Endodermal cell (in vitro differentiated cells): ENCODE data around the gene CLEC4F. TPM values are rescaled to one million over a fixed set of nuclear protein-coding genes. Genes with fewer than 3 reads are reported as not detected.
A peak's percentile ranks its signal among the peaks of the same experiment; 100 is the strongest.

ENCODE experiments used
- DNase-seq: peaks from one replicate; pipeline ENCODE4 v3.0.0-alpha.2; 2017
- H3K27ac ChIP-seq: 2 replicates; pipeline ENCODE4 v1.5.1; 2013; ENCODE audit warnings: mild to moderate bottlenecking, low read depth, low read length, moderate library complexity
- H3K27me3 ChIP-seq: 2 replicates; pipeline ENCODE4 v1.6.1; 2013; ENCODE audit warnings: mild to moderate bottlenecking, low read length, moderate library complexity; ENCODE audit not compliant: insufficient read depth, control insufficient read depth, poor library complexity, severe bottlenecking
- H3K36me3 ChIP-seq: 2 replicates; pipeline ENCODE4 v1.7.0; 2013; ENCODE audit warnings: mild to moderate bottlenecking, low read length, moderate library complexity; ENCODE audit not compliant: control insufficient read depth, insufficient read depth
- H3K4me1 ChIP-seq: one replicate; pipeline ENCODE4 v1.7.0; 2013; ENCODE audit warnings: low read length; ENCODE audit not compliant: control insufficient read depth, insufficient read depth
- H3K4me3 ChIP-seq: 2 replicates; pipeline ENCODE4 v1.5.1; 2013; ENCODE audit warnings: mild to moderate bottlenecking, low read length, moderate library complexity
- H3K9ac ChIP-seq: 2 replicates; pipeline ENCODE4 v1.6.1; 2013; ENCODE audit warnings: mild to moderate bottlenecking, low read length, moderate library complexity; ENCODE audit not compliant: poor library complexity, severe bottlenecking; ENCODE audit errors: extremely low read depth
- H3K9me3 ChIP-seq: 2 replicates; pipeline ENCODE4 v1.6.1; 2013; ENCODE audit warnings: mild to moderate bottlenecking, low read length, moderate library complexity; ENCODE audit not compliant: control insufficient read depth
- H3K27ac Mint-ChIP-seq: 2 replicates; pipeline ENCODE4 v1.8.0; 2020; ENCODE audit warnings: mixed read lengths
- H3K27me3 Mint-ChIP-seq: 2 replicates; pipeline ENCODE4 v1.8.0; 2021; ENCODE audit warnings: mild to moderate bottlenecking, mixed read lengths; ENCODE audit not compliant: insufficient read depth
- H3K36me3 Mint-ChIP-seq: 2 replicates; pipeline ENCODE4 v1.8.0; 2020; ENCODE audit warnings: low read depth, mixed read lengths
- H3K4me1 Mint-ChIP-seq: 2 replicates; pipeline ENCODE4 v1.8.0; 2020; ENCODE audit warnings: mixed read lengths
- H3K4me3 Mint-ChIP-seq: 2 replicates; pipeline ENCODE4 v1.8.0; 2020; ENCODE audit warnings: mild to moderate bottlenecking, moderate library complexity, mixed read lengths
- H3K9me3 Mint-ChIP-seq: 2 replicates; pipeline ENCODE4 v1.8.0; 2020; ENCODE audit warnings: mild to moderate bottlenecking, mixed read lengths
- WGBS, 2 experiments: methylation state at CpG; one replicate each; pipeline versions ENCODE4 v1.1.5 to v1.1.7; 2013; ENCODE audit warnings: missing lambda C conversion rate in 2 of 2, mixed read lengths in 1 of 2; ENCODE audit not compliant: insufficient coverage in 1 of 2, insufficient read length in 1 of 2; 5-methylcytosine and 5-hydroxymethylcytosine counted together
- long read RNA-seq, 4 experiments: library from polyadenylated mRNA in 2 of 4; library from RNA in 1 of 4; library from capped mRNA in 1 of 4; stranded (forward) in 3 of 4; unstranded in 1 of 4; transcript quantifications; one replicate each; pipeline ENCODE4 v2.0.0, GENCODE V29; 2020 to 2021; ENCODE audit warnings: inconsistent platforms in 1 of 4
- polyA plus RNA-seq, 2 experiments: library from polyadenylated mRNA; stranded (reverse); fragments of 50-300 nt; gene quantifications; one replicate each; pipeline ENCODE4 v1.2.3, GENCODE V29; 2013
- total RNA-seq, 2 donors: library from RNA; stranded (reverse); fragmentation: NEBNext Ultra II Directional in 1 of 2; extraction: Animal tissue kit (Norgen Biotek cat#: 25700) in 1 of 2; gene quantifications; 2 replicates in 1 of 2; 3 replicates in 1 of 2; pipeline ENCODE4 v1.2.1, GENCODE V29; 2021
- TF ChIP-seq, protein P1 (sequence below): fragments of 200-600 bp; sonication (generic); conservative IDR thresholded peaks from 2 replicates; pipeline ENCODE4 v1.5.0; 2021; ENCODE audit warnings: antibody characterized with exemption, mild to moderate bottlenecking

The CLEC4F gene, protein sequence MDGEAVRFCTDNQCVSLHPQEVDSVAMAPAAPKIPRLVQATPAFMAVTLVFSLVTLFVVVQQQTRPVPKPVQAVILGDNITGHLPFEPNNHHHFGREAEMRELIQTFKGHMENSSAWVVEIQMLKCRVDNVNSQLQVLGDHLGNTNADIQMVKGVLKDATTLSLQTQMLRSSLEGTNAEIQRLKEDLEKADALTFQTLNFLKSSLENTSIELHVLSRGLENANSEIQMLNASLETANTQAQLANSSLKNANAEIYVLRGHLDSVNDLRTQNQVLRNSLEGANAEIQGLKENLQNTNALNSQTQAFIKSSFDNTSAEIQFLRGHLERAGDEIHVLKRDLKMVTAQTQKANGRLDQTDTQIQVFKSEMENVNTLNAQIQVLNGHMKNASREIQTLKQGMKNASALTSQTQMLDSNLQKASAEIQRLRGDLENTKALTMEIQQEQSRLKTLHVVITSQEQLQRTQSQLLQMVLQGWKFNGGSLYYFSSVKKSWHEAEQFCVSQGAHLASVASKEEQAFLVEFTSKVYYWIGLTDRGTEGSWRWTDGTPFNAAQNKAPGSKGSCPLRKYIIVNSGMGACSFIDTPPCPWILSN
- total RNA-seq, result not detected
- polyA plus RNA-seq (2013, experiment 1 of 2), result not detected
- polyA plus RNA-seq (2013, experiment 2 of 2), result not detected
- long read RNA-seq, experiment 1, result 0 reads
- long read RNA-seq, experiment 2, result 0 reads
- long read RNA-seq, experiment 3, result 0 reads
- long read RNA-seq, experiment 4, result 0 reads

DNA sequence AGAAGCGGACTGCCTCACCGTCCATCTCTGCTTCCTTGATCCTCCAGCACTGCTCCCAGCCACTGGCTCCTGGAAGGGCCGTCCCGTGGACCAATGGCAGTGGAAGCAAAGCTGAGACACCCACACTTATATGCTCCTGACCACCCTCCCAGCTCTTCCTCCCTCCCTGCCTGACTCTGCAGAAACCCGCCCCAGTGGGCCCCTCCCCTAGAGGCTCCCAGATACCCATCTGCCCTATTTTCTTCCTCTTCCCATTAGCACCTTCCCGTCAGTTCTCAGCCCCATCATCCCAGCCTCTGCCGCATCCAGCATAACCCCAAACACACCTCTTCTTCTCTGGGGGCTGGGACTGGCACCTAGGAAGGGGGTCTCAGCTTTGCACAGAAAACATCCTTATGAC, at the start of gene CLEC4F:
CLEC4F (minus strand) TSS at position 101 of the 400 bp plus-strand sequence; CDS start at position 25, 76 bp downstream.
- DNase-seq, result no peak
- H3K4me3 Mint-ChIP-seq, result no peak within 1 kb of the TSS
- Histone ChIP-seq H3K4me3 (no peak within 1 kb of the TSS), H3K27ac (no peak within 1 kb of the TSS), H3K9ac (no peak within 1 kb of the TSS), H3K36me3 (no peaks in the 10 kb centered on the region), H3K27me3 (no peaks in the 10 kb centered on the region), H3K9me3 (no peaks in the 10 kb centered on the region), H3K4me1 (no peaks in the 10 kb centered on the region)
- peaks cover 24% of the 10 kb centered on the region for H3K27me3 Mint-ChIP-seq
- no peaks in the 10 kb centered on the region for H3K9me3 Mint-ChIP-seq
- H3K4me1 Mint-ChIP-seq, result no peaks in the 10 kb centered on the region
- TF ChIP-seq, protein P1, sequence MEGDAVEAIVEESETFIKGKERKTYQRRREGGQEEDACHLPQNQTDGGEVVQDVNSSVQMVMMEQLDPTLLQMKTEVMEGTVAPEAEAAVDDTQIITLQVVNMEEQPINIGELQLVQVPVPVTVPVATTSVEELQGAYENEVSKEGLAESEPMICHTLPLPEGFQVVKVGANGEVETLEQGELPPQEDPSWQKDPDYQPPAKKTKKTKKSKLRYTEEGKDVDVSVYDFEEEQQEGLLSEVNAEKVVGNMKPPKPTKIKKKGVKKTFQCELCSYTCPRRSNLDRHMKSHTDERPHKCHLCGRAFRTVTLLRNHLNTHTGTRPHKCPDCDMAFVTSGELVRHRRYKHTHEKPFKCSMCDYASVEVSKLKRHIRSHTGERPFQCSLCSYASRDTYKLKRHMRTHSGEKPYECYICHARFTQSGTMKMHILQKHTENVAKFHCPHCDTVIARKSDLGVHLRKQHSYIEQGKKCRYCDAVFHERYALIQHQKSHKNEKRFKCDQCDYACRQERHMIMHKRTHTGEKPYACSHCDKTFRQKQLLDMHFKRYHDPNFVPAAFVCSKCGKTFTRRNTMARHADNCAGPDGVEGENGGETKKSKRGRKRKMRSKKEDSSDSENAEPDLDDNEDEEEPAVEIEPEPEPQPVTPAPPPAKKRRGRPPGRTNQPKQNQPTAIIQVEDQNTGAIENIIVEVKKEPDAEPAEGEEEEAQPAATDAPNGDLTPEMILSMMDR, result no peak
- H3K36me3 Mint-ChIP-seq, result no peaks in the 10 kb centered on the region
- WGBS, 2 experiments, result 86% methylated on average over 7 of the region's 7 CpGs; no CpG with 5 or more reads in 1 of the 2 experiments
- H3K27ac Mint-ChIP-seq, result no peak within 1 kb of the TSS

DNA sequence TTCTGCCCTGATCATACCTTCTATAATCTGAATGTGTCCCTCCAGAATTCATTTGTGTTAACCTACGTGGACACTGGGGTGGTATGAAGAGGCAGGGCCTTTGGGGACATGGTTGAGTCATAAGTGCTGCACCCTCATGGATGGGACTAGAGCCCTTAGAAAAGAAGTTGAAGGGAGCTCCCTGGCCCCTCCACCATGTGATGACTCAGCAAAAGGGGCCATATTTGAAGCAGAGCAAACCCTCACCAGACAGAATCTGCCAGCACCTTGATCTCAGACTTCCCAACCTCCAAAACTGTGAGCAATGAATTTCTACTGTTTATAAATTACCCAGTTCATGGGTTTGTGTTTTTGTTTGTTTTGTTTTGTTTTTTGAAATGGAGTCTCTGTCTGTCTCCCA, 48.6 kb upstream of the CLEC4F start:
- no peaks in the 10 kb centered on the region for H3K36me3 Mint-ChIP-seq
- WGBS, 2 experiments, result 100% methylated on average over 1 of the region's 1 CpG; no CpG with 5 or more reads in 1 of the 2 experiments
- no peaks in the 10 kb centered on the region for H3K9me3 Mint-ChIP-seq
- H3K27ac Mint-ChIP-seq, result no peak overlapping the region
- TF ChIP-seq, protein P1, result no peak
- Histone ChIP-seq H3K4me3 (no peak overlapping the region), H3K27ac (no peak overlapping the region), H3K4me1 (no peaks in the 10 kb centered on the region), H3K9ac (no peak overlapping the region), H3K36me3 (no peaks in the 10 kb centered on the region), H3K9me3 (no peaks in the 10 kb centered on the region), H3K27me3 (peaks cover 61% of the 10 kb centered on the region)
- H3K4me3 Mint-ChIP-seq, result no peak overlapping the region
- no peaks in the 10 kb centered on the region for H3K4me1 Mint-ChIP-seq
- H3K27me3 Mint-ChIP-seq, result peaks cover 89% of the 10 kb centered on the region
- no peak for DNase-seq

DNA sequence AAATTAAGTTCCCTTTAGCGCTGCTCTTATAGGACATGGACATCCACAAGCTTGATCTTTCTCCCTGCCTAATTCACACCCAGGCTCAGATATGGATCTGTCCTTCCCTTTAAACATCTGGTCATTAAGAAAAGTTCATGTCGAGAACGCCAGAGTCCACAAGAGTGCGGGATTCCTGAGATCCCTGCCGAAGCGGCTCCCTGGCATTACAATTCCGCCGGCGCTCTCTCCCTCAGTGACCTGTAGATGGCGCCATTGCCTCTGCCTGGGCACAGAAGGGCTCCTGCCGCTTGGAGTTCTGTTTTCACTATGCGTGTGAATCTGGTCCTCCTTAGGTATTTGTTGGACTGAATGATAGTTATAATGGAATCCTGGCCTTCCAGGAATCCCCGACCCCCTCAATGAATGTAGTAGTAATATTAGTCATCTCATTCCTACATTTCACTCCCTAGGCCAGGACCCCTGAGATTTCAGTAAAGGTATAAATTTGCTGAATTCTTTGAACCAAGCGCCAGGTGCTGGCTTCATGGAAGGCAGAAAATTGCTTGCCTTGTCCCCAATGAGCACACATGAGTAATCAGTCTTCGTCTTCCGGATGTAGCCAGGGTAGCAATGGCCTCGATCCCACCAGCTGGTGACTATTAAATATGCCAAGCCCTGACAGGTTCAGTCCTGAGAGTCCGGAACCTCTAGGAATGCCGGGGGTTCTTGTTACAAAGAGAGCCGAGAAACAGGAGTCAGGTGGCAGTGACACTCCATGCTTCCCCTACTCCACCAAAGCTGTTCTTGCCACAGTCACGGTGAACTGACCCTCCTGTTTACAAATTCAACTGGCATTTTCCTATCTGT, 41.6 kb upstream of the CLEC4F start:
- peaks cover 95% of the 10 kb centered on the region for H3K27me3 Mint-ChIP-seq

More for the DNA sequence above, 41.6 kb upstream of the CLEC4F start:
- 32 to 40% methylated on average over 17 to 21 of the region's 21 CpGs for WGBS, 2 experiments
- H3K27ac Mint-ChIP-seq, result no peak overlapping the region
- Histone ChIP-seq H3K4me1 (no peaks in the 10 kb centered on the region), H3K9me3 (no peaks in the 10 kb centered on the region), H3K27ac (no peak overlapping the region), H3K27me3 (peaks cover 88% of the 10 kb centered on the region), H3K9ac (no peak overlapping the region), H3K36me3 (no peaks in the 10 kb centered on the region), H3K4me3 (no peak overlapping the region)
- peaks cover 2% of the 10 kb centered on the region for H3K4me1 Mint-ChIP-seq
- H3K36me3 Mint-ChIP-seq, result no peaks in the 10 kb centered on the region
- no peak overlapping the region for H3K4me3 Mint-ChIP-seq
- peak; percentile 97 for DNase-seq
- no peaks in the 10 kb centered on the region for H3K9me3 Mint-ChIP-seq
- TF ChIP-seq, protein P1, result peak; percentile 99
